Endothelial cell of umbilical vein (primary cell): ENCODE results near the gene SMIM11. TPM values are rescaled to one million over a fixed set of nuclear protein-coding genes. Genes with fewer than 3 reads are reported as not detected.

Experiments
- BruUV-seq: library from RNA; stranded (reverse); fragments of 400-500 nt; replicated peaks from 2 replicates; lab custom pipeline; 2021; lab: Mats Ljungman, UMichigan
- CTCF ChIA-PET: fragments of 300-600, 350-600 bp; sonication (Branson Sonifier 250); formaldehyde crosslinking; loops from one replicate; lab custom pipeline; 2021; ENCODE audit warnings: antibody characterized with exemption, inconsistent platforms; lab: Charles Lee
- POLR2A ChIA-PET: fragments of 300-600, 350-600 bp; sonication (Branson Sonifier 250); formaldehyde crosslinking; loops from one replicate; lab custom pipeline; 2021; ENCODE audit warnings: antibody characterized with exemption, inconsistent platforms; lab: Charles Lee
- DNase-seq: peaks from one replicate; pipeline ENCODE4 v3.0.0-alpha.2; 2011; ENCODE audit warnings: low read depth, low spot score
- FAIRE-seq: peaks from 2 replicates; lab custom pipeline; 2011; peaks lifted over from hg19 to GRCh38; lab: Jason Lieb, UNC
- H2AFZ ChIP-seq: 2 replicates; pipeline ENCODE4 v1.6.0; 2012; ENCODE audit warnings: low read depth, low read length, control low read depth, inconsistent platforms
- H3K27ac ChIP-seq: 2 replicates; pipeline ENCODE4 v1.5.1; 2011; ENCODE audit warnings: low read depth, mild to moderate bottlenecking, control low read depth, low read length, moderate library complexity; ENCODE audit not compliant: insufficient read depth
- H3K27me3 ChIP-seq, 2 experiments: 2 replicates each; pipeline versions ENCODE4 v1.6.0 to v1.6.1; 2011; ENCODE audit warnings: low read length in 2 of 2, mixed read lengths in 1 of 2; ENCODE audit not compliant: control insufficient read depth in 2 of 2, insufficient read depth in 2 of 2
- H3K36me3 ChIP-seq, 2 experiments: 2 replicates in 1 of 2; 3 replicates in 1 of 2; pipeline ENCODE4 v1.5.1; 2011; ENCODE audit warnings: low read length in 2 of 2, mild to moderate bottlenecking in 1 of 2, moderate library complexity in 1 of 2; ENCODE audit not compliant: control insufficient read depth in 2 of 2, insufficient read depth in 2 of 2; ENCODE audit errors: extremely low read depth in 1 of 2
- H3K4me1 ChIP-seq: 3 replicates; pipeline ENCODE4 v1.5.1; 2011; ENCODE audit warnings: mild to moderate bottlenecking, low read length; ENCODE audit not compliant: control insufficient read depth, insufficient read depth; ENCODE audit errors: extremely low read depth
- H3K4me2 ChIP-seq: 2 replicates; pipeline ENCODE4 v1.6.1; 2011; ENCODE audit warnings: low read length, control low read depth, mixed read lengths; ENCODE audit not compliant: insufficient read depth
- H3K4me3 ChIP-seq, 3 experiments: fragments of 200-600 bp in 1 of 3; sonication (generic), shearing (Covaris generic) in 1 of 3; replicated peaks in 1 of 3; 2 replicates each; pipeline ENCODE4 v1.5.1; 2011 to 2016; ENCODE audit warnings: control low read depth in 3 of 3, low read length in 3 of 3, mild to moderate bottlenecking in 2 of 3, inconsistent platforms in 1 of 3, low read depth in 1 of 3, moderate library complexity in 1 of 3; ENCODE audit not compliant: insufficient read depth in 1 of 3
- H3K79me2 ChIP-seq: 2 replicates; pipeline ENCODE4 v1.6.0; 2012; ENCODE audit warnings: low read length, inconsistent platforms; ENCODE audit not compliant: control insufficient read depth, insufficient read depth
- H3K9ac ChIP-seq: replicated peaks from 2 replicates; pipeline ENCODE3; 2011; ENCODE audit warnings: low read length, control low read depth; ENCODE audit not compliant: insufficient read depth; ENCODE audit errors: extremely low read depth
- H3K9me1 ChIP-seq: replicated peaks from 3 replicates; pipeline ENCODE4 v1.6.0; 2011; ENCODE audit warnings: mild to moderate bottlenecking, low read length; ENCODE audit not compliant: control insufficient read depth, insufficient read depth; ENCODE audit errors: extremely low read depth
- H3K9me3 ChIP-seq: replicated peaks from 2 replicates; pipeline ENCODE4 v1.5.1; 2012; ENCODE audit warnings: low read length, inconsistent platforms; ENCODE audit not compliant: control insufficient read depth, insufficient read depth
- H4K20me1 ChIP-seq: replicated peaks from 2 replicates; pipeline ENCODE3; 2011; ENCODE audit warnings: mild to moderate bottlenecking, low read length; ENCODE audit not compliant: control insufficient read depth, insufficient read depth; ENCODE audit errors: extremely low read depth
- EZH2 ChIP-seq: IDR thresholded peaks from 2 replicates; pipeline ENCODE4 v1.6.1; 2012; ENCODE audit warnings: borderline replicate concordance, low read depth, mild to moderate bottlenecking, moderate library complexity, low read length, inconsistent platforms; ENCODE audit not compliant: severe bottlenecking
- FOS ChIP-seq: IDR thresholded peaks from 2 replicates; pipeline ENCODE4 v1.6.1; 2011; ENCODE audit warnings: mild to moderate bottlenecking, low read length, moderate library complexity, borderline replicate concordance; ENCODE audit not compliant: insufficient read depth
- GATA2 ChIP-seq: IDR thresholded peaks from 2 replicates; pipeline ENCODE4 v1.7.0; 2011; ENCODE audit warnings: low read depth, mild to moderate bottlenecking, moderate library complexity, mixed read lengths, low read length; ENCODE audit not compliant: insufficient read length, insufficient read depth
- JUN ChIP-seq: IDR thresholded peaks from 2 replicates; pipeline ENCODE4 v1.6.1; 2011; ENCODE audit warnings: borderline replicate concordance, low read depth; ENCODE audit not compliant: insufficient read length, insufficient read depth
- MAX ChIP-seq: IDR thresholded peaks from 2 replicates; pipeline ENCODE4 v1.6.1; 2011; ENCODE audit not compliant: insufficient read depth, insufficient read length
- POLR2A ChIP-seq: IDR thresholded peaks from 2 replicates; pipeline ENCODE4 v1.6.1; 2012; ENCODE audit warnings: low read depth, mild to moderate bottlenecking, control low read depth, low read length
- POLR2AphosphoS5 ChIP-seq: IDR thresholded peaks from 2 replicates; pipeline ENCODE4 v1.6.1; 2012; ENCODE audit warnings: low read depth, mild to moderate bottlenecking, control low read depth, low read length, moderate library complexity; ENCODE audit not compliant: insufficient read depth
- dilution Hi-C: fragments of 300-500 bp; cut with MboI; formaldehyde crosslinking; loops from one replicate; pipeline ENCODE4 v1.15.0; 2019; ENCODE audit warnings: low sequenced_read_pairs; ENCODE audit not compliant: extremely low pct_ligation_motif_present
- intact Hi-C: fragments of 100-400 bp; cut with micrococcal nuclease; formaldehyde crosslinking; loops from one replicate; pipeline ENCODE4 v1.10.0; 2022
- polyA plus RNA-seq, 4 experiments: library from polyadenylated mRNA; depleted of rRNA in 3 of 4; stranded (reverse) in 3 of 4; unstranded in 1 of 4; fragments of >200 nt; gene quantifications; 2 replicates each; pipeline versions ENCODE4 v1.2.1 to v1.2.3, GENCODE V29; 2011 to 2012; ENCODE audit warnings: missing spikeins in 1 of 4
- total RNA-seq: library from RNA; stranded (reverse); gene quantifications from 2 replicates; pipeline ENCODE4 v1.2.3, GENCODE V29; 2021
- TF ChIP-seq, protein P1 (sequence below), 2 donors: IDR thresholded peaks; 1 replicate in 1 of 2; 2 replicates in 1 of 2; pipeline ENCODE4 v1.5.1; 2011; ENCODE audit warnings: low read length in 2 of 2, mild to moderate bottlenecking in 2 of 2, moderate library complexity in 2 of 2, control low read depth in 1 of 2, inconsistent platforms in 1 of 2, low read depth in 1 of 2; ENCODE audit not compliant: insufficient read depth in 1 of 2; ENCODE audit errors: extremely low read depth in 1 of 2

SMIM11 gene
- total and polyA plus RNA-seq, 2 donors (not counting 3 experiments of a cell fraction or from before 2014, with no cell fraction given): 1.4 to 1.5 TPM

DNA sequence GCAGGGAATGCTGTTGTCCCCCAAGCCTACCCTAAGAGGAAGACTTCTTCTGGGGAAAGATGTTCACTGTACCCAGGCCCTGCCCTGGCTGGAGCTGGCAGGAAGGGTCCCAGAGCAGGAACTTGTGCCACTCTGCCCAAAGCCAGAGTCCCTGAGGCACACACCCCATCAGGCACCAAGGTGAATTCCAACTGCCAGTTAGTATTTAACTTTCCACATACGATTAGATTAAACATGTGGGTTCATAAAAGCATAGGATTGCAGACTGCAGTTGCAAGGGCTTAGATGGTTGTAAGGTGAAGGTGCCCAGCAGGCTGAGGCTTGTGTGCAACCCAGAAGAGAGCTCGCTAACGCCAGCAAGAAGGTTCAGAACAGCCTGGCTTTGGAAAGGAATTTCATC, 11.6 kb upstream of the SMIM11 start, which contains the start of gene KCNE2:
Gene KCNE2, plus strand, starts transcription at position 274 of the 400 bp plus-strand sequence. CDS start 6,473 bp downstream, outside the sequence.
- dilution Hi-C loops: no loop called here

More for the DNA sequence above, 11.6 kb upstream of the SMIM11 start, which contains the start of gene KCNE2:
- Histone ChIP-seq H2AFZ (no peak within 1 kb of the TSS), H3K27ac (no peak within 1 kb of the TSS), H3K79me2 (no peaks in the 10 kb centered on the region), H3K27me3 (peaks cover 10 to 15% of the 10 kb centered on the region in 2 experiments), H3K36me3 (no peaks in the 10 kb centered on the region), H4K20me1 (no peaks in the 10 kb centered on the region), H3K4me3 (no peak within 1 kb of the TSS), H3K9ac (no peak within 1 kb of the TSS), H3K9me3 (no peaks in the 10 kb centered on the region), H3K4me1 (no peaks in the 10 kb centered on the region), H3K4me2 (no peak within 1 kb of the TSS), H3K9me1 (no peaks in the 10 kb centered on the region)
- ChIA-PET POLR2A (no interaction called here), CTCF (interaction anchor here (1.2 to 22.9 kb wide), 2 partner anchors 267 to 442 kb away, joined by 3 to 867 read pairs; no protein-coding TSS in a partner anchor)
- BruUV-seq: no TSS peak
- FAIRE-seq (no peak), DNase-seq (no peak)
- TF ChIP-seq MAX: no peak
- no peak for TF ChIP-seq GATA2
- TF ChIP-seq JUN: no peak
- TF ChIP-seq POLR2AphosphoS5: no peak
- TF ChIP-seq EZH2: no peak
- TF ChIP-seq FOS: no peak
- TF ChIP-seq POLR2A: no peak
- TF ChIP-seq, protein P1, sequence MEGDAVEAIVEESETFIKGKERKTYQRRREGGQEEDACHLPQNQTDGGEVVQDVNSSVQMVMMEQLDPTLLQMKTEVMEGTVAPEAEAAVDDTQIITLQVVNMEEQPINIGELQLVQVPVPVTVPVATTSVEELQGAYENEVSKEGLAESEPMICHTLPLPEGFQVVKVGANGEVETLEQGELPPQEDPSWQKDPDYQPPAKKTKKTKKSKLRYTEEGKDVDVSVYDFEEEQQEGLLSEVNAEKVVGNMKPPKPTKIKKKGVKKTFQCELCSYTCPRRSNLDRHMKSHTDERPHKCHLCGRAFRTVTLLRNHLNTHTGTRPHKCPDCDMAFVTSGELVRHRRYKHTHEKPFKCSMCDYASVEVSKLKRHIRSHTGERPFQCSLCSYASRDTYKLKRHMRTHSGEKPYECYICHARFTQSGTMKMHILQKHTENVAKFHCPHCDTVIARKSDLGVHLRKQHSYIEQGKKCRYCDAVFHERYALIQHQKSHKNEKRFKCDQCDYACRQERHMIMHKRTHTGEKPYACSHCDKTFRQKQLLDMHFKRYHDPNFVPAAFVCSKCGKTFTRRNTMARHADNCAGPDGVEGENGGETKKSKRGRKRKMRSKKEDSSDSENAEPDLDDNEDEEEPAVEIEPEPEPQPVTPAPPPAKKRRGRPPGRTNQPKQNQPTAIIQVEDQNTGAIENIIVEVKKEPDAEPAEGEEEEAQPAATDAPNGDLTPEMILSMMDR (IDR thresholded peaks at IDR 0.05; ENCODE audit: extremely low read depth in 1 of 2, insufficient read depth in 1 of 2, low read depth in 1 of 2, low read length in 2 of 2): no peak
- intact Hi-C loops: no loop called here
